GM10248 (cell line): ENCODE results near the gene HSPA1L.
A peak's percentile ranks its signal among the peaks of the same experiment; 100 is the strongest.
"Not testable (repeated sequence)": the region's sequence is repeated elsewhere in the genome, so short reads cannot be mapped to it uniquely, and the experiment has no call there.

ENCODE experiments used
- CTCF ChIA-PET: fragments of 300-600 bp; sonication (Branson Sonifier 250); formaldehyde crosslinking; extraction: SDS; loops from one replicate; lab custom pipeline; 2021; ENCODE audit warnings: antibody characterized with exemption; lab: Yijun Ruan, JAX
- POLR2A ChIA-PET: fragments of 350-650 bp; sonication (Branson Sonifier 250); formaldehyde crosslinking; extraction: SDS; loops from one replicate; lab custom pipeline; 2020; ENCODE audit warnings: antibody characterized with exemption; lab: Yijun Ruan, JAX
- DNase-seq: peaks from one replicate; pipeline ENCODE4 v3.0.0; 2012; ENCODE audit errors: extremely low spot score
- TF ChIP-seq, protein P1 (sequence below): IDR thresholded peaks from 2 replicates; pipeline ENCODE4 v1.5.1; 2012; ENCODE audit warnings: mild to moderate bottlenecking, low read depth; ENCODE audit errors: extremely low read depth, missing control alignments, control extremely low read depth

Gene HSPA1L

DNA sequence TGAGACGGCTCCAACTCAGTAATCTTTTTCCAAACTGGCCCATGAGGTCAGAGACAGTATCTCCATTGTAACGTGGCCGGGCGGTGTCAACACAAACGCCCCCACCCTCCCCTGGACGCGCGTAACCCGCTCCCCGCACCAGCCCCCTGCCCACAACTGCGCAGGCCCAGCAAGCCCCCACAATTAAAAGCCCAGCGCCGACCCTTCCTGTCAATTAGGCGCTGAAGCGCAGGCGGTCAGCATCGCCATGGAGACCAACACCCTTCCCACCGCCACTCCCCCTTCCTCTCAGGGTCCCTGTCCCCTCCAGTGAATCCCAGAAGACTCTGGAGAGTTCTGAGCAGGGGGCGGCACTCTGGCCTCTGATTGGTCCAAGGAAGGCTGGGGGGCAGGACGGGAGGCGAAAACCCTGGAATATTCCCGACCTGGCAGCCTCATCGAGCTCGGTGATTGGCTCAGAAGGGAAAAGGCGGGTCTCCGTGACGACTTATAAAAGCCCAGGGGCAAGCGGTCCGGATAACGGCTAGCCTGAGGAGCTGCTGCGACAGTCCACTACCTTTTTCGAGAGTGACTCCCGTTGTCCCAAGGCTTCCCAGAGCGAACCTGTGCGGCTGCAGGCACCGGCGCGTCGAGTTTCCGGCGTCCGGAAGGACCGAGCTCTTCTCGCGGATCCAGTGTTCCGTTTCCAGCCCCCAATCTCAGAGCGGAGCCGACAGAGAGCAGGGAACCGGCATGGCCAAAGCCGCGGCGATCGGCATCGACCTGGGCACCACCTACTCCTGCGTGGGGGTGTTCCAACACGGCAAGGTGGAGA is at the start of gene HSPA1L, which contains the start of gene HSPA1A:
HSPA1L (minus strand) TSS at position 259 of the 814 bp plus-strand sequence. CDS start 3,311 bp downstream, outside the sequence.
HSPA1A (plus strand) TSS at position 519 of the 814 bp plus-strand sequence; CDS start at position 733, 214 bp downstream.
- TF ChIP-seq, protein P1, sequence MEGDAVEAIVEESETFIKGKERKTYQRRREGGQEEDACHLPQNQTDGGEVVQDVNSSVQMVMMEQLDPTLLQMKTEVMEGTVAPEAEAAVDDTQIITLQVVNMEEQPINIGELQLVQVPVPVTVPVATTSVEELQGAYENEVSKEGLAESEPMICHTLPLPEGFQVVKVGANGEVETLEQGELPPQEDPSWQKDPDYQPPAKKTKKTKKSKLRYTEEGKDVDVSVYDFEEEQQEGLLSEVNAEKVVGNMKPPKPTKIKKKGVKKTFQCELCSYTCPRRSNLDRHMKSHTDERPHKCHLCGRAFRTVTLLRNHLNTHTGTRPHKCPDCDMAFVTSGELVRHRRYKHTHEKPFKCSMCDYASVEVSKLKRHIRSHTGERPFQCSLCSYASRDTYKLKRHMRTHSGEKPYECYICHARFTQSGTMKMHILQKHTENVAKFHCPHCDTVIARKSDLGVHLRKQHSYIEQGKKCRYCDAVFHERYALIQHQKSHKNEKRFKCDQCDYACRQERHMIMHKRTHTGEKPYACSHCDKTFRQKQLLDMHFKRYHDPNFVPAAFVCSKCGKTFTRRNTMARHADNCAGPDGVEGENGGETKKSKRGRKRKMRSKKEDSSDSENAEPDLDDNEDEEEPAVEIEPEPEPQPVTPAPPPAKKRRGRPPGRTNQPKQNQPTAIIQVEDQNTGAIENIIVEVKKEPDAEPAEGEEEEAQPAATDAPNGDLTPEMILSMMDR: no peak

DNA sequence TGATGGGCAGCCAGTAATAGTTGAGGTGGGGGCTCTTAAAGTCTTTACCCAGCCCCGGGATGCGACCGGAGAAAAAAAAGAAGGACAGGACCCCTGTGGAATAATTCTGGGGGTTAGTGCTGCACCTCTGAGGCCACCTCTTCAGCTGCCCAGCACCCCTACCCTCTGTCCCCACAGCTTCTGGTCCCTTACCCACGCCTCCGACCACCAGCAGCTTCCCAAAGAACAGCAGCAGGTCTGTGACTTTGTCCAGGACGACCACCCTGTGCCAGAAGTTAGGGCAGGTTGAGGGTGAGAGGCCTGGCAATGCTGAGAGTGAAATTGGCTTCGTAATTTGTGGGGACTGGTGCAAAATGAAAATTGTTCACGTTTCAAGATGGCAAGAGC is 49.7 kb upstream of the HSPA1L start:
- ChIA-PET CTCF (interaction anchor here (0.9 to 2.7 kb wide), 6 partner anchors 8 to 95 kb away, joined by 3 to 11 read pairs (median 4); no protein-coding TSS in a partner anchor), POLR2A (no interaction called here)
- TF ChIP-seq, protein P1: no peak
- DNase-seq: no peak

More for the DNA sequence above, at the start of gene HSPA1L, which contains the start of gene HSPA1A:
- DNase-seq: peak; percentile 86
- POLR2A ChIA-PET: interaction anchor here (0.6 to 2.0 kb wide), 22 partner anchors 9 to 320 kb away, joined by 3 to 39 read pairs (median 4); partner anchors contain the start of genes C6orf47, HSPA1B, LSM2 and VARS1
- CTCF ChIA-PET: interaction anchor here (0.8 to 1.7 kb wide), 6 partner anchors 8 to 134 kb away, joined by 3 to 9 read pairs (median 4); partner anchors contain the start of genes LSM2 and LY6G5C

DNA sequence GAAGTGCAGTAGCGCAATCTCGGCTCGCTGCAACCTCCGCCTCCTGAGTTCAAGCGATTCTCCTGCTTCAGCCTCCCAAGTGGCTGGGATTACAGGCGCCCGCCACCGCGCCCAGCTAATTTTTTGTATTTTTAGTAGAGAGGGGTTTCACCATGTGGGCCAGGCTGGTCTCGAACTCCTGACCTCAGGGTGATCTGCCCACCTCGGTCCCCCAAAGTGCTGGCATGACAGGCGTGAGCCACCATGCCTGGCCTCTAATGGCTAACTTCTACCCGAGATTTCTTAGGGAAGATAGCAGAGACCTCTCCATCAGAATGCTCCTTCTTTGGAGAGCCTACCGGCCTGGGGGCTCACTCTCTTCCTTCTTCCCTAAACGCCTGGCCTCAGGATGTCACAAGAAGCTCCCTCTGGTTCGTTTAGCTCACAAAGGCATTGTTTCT is 49.1 kb upstream of the HSPA1L start:
- ChIA-PET CTCF (interaction anchor here (0.8 to 2.7 kb wide), 11 partner anchors 9 to 179 kb away, joined by 3 to 11 read pairs (median 3); partner anchors contain the start of gene LSM2), POLR2A (interaction anchor here (0.6 to 1.9 kb wide), 2 partner anchors 28 to 34 kb away, joined by 3 to 30 read pairs; no protein-coding TSS in a partner anchor)
- DNase-seq: not testable (repeated sequence)

DNA sequence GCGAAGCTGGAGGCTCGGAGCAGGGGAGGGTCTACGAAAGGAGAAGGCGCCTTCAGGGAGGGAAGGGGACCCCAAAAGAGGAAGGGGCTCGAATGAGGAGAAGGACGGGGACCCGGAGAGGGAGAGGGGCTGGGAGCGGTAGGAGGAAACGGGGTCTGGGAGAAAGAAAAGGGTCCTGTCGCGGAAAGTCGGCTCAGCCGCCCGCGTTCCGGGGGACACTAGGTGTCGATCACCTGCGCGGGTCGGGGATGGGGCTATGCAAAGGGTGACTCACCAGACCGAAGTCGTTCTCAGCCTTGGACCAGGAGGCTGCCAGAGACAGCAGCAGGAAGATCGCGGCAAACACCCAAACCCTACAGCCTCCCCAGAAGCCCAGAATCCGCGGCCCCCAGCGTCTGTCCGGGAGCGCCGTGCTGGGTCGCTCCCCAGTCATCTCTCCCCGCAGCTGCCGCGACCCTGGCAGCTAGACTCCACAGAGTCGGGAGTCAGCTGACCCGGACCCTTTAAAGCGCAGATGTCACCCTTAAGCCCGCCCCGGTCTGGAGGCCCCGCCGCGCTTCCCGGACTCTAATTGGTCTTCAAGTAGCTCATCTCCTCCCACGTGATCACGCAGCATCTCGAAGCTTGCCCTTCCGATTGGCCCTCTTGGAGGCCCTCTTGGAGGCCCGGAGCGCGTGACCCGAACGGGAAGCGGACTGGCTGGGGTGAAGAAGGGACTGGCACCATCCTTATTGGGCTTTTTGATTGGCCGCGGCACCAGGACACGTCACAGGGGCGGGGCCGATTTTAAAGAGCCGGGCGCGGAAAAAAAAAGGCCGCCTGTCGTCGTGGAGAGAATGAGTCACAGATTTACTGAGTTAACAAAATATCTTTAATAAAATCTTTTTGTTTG is 47.5 kb upstream of the HSPA1L start, which contains the start of gene NEU1:
NEU1 (minus strand) TSS at position 478 of the 892 bp plus-strand sequence; CDS start at position 433, 45 bp downstream.
- POLR2A ChIA-PET: interaction anchor here (0.6 to 1.9 kb wide), 23 partner anchors 10 to 1195 kb away, joined by 3 to 30 read pairs (median 4); partner anchors contain the start of genes ATP6V1G2, DDX39B, EHMT2 and HSPA1B
- CTCF ChIA-PET: interaction anchor here (0.9 to 1.5 kb wide), 10 partner anchors 10 to 211 kb away, joined by 3 to 6 read pairs (median 4); partner anchors contain the start of genes BAG6, LSM2 and LY6G5C
- TF ChIP-seq, protein P1: no peak
- peak; percentile 100 for DNase-seq

DNA sequence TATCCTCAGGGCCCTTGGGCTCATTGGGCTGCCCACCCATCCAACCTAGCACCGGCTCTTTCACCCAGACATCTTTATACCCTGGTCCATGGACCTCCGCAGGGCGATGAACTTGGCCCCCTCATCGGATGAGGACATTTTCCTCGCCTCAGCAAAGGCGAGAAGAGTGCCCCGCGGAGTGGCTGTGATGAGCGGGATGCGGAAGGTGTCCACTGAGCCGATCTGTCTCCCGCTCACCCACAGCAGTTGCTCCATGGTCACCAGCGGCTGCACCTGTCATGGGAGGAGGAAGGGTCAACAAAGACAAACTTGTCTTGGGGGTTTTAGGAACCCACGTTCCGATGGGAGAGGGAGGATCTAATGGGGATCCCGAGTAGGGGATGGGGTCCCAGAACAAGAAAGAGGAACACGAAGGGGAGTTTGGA is 46.8 kb upstream of the HSPA1L start:
- CTCF ChIA-PET: interaction anchor here (1.1 kb wide), 1 partner anchor 210 kb away, joined by 3 read pairs; the partner anchor contains the start of gene BAG6
- POLR2A ChIA-PET: interaction anchor here (1.1 to 1.6 kb wide), 5 partner anchors 9 to 59 kb away, joined by 3 to 9 read pairs (median 5); partner anchors contain the start of gene EHMT2

DNA sequence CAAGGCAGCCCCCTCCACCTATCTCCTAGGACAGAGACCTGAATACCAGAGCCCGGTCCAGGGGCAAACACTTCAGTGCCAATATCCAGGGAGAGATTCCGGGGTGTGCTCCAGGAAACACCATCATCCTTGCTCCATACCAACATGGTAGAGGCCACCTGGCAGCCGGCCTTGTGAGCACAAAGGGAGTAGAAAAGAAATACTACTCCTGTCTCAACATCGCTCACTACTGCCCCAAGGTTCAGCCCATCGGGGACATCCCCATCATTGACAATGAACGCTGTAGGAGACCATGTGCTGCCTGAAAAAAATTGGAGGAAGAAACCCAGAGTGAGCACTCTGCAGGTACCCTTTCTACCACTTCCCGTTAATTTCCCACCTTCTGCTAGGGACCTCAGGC is 46.1 kb upstream of the HSPA1L start:
- TF ChIP-seq, protein P1: no peak
- POLR2A ChIA-PET: no interaction called here
- DNase-seq: no peak
- CTCF ChIA-PET: no interaction called here

More for the DNA sequence above, 46.8 kb upstream of the HSPA1L start:
- no peak for DNase-seq
- TF ChIP-seq, protein P1: no peak
